PC-9 (cell line): ENCODE data around the gene APCDD1. TPM values are rescaled to one million over a fixed set of nuclear protein-coding genes. Genes with fewer than 3 reads are reported as not detected.

Experiments
- BruUV-seq: library from RNA; stranded (reverse); fragments of 400-500 nt; replicated peaks from 2 replicates; lab custom pipeline; 2021; lab: Mats Ljungman, UMichigan
- CTCF ChIA-PET: fragments of 300-600 bp; sonication (Branson Sonifier 250); formaldehyde crosslinking; loops from one replicate; lab custom pipeline; 2022; ENCODE audit warnings: antibody characterized with exemption; lab: Charles Lee
- POLR2A ChIA-PET: fragments of 300-600 bp; sonication (Branson Sonifier 250); formaldehyde crosslinking; loops from one replicate; lab custom pipeline; 2022; ENCODE audit warnings: antibody characterized with exemption; ENCODE audit not compliant: unreplicated experiment; lab: Charles Lee
- DNase-seq, 2 experiments: peaks; one replicate each; pipeline versions ENCODE4 v3.0.0 to v3.0.0-alpha.2; 2015 to 2022; ENCODE audit warnings: mixed read lengths in 1 of 2
- H2AFZ ChIP-seq: fragments of 200-600 bp; sonication (generic); 2 replicates; pipeline ENCODE4 v1.8.1; 2017; ENCODE audit warnings: antibody characterized with exemption
- H3F3A ChIP-seq: fragments of 200-600 bp; sonication (generic); 2 replicates; pipeline ENCODE4 v1.8.1; 2017; ENCODE audit warnings: antibody characterized with exemption, mild to moderate bottlenecking, low read depth; ENCODE audit not compliant: insufficient read depth
- H3K27ac ChIP-seq: fragments of 200-600 bp; sonication (generic); 2 replicates; pipeline ENCODE4 v1.6.1; 2016; ENCODE audit warnings: mixed run types
- H3K27me3 ChIP-seq: fragments of 200-600 bp; sonication (generic); 2 replicates; pipeline ENCODE4 v1.6.1; 2016; ENCODE audit warnings: low read depth, mixed run types; ENCODE audit not compliant: insufficient read depth
- H3K36me3 ChIP-seq: fragments of 200-600 bp; sonication (generic); 2 replicates; pipeline ENCODE4 v1.6.1; 2016; ENCODE audit warnings: low read depth, mixed run types
- H3K4me1 ChIP-seq: fragments of 200-600 bp; sonication (generic); replicated peaks from 2 replicates; pipeline ENCODE4 v1.6.1; 2016; ENCODE audit warnings: mixed run types; ENCODE audit not compliant: insufficient read depth
- H3K4me2 ChIP-seq: fragments of 200-600 bp; sonication (generic); 2 replicates; pipeline ENCODE4 v1.6.1; 2017; ENCODE audit warnings: mixed run types
- H3K4me3 ChIP-seq: fragments of 200-600 bp; sonication (generic); 2 replicates; pipeline ENCODE4 v1.6.1; 2016; ENCODE audit warnings: mixed run types
- H3K79me2 ChIP-seq: fragments of 200-600 bp; sonication (generic); 2 replicates; pipeline ENCODE4 v1.6.1; 2017; ENCODE audit warnings: low read depth, mixed run types
- H3K9me2 ChIP-seq: fragments of 200-600 bp; sonication (generic); 2 replicates; pipeline ENCODE4 v1.8.1; 2017; ENCODE audit warnings: mild to moderate bottlenecking; ENCODE audit not compliant: insufficient read depth
- H3K9me3 ChIP-seq: fragments of 200-600 bp; sonication (generic); 2 replicates; pipeline ENCODE4 v1.8.1; 2016; ENCODE audit warnings: low read depth; ENCODE audit not compliant: insufficient read depth
- H4K20me1 ChIP-seq: fragments of 200-600 bp; sonication (generic); 2 replicates; pipeline ENCODE4 v1.8.1; 2017; ENCODE audit not compliant: insufficient read depth
- CTCF ChIP-seq: fragments of 200-600 bp; sonication (generic); conservative IDR thresholded peaks from 2 replicates; pipeline ENCODE4 v1.6.1; 2017; ENCODE audit warnings: mixed run types, antibody characterized with exemption, mild to moderate bottlenecking, moderate library complexity
- EZH2 ChIP-seq: fragments of 200-600 bp; sonication (generic); IDR thresholded peaks from 2 replicates; pipeline ENCODE4 v1.8.0; 2017; ENCODE audit warnings: antibody characterized with exemption, low read depth
- intact Hi-C: fragments of 100-400 bp; cut with micrococcal nuclease; formaldehyde crosslinking; loops from one replicate; pipeline ENCODE4 v1.10.0; 2022; ENCODE audit not compliant: unreplicated experiment
- total RNA-seq: library from RNA; stranded (reverse); gene quantifications from 2 replicates; pipeline ENCODE4 v1.2.3, GENCODE V29; 2021

Gene APCDD1
- total RNA-seq, 1 experiment from 2014 or later, result not detected

GRCh38 chr18:10476338-10476791 is 21.9 kb downstream of the APCDD1 start:
- no peak overlapping the region for H3K4me2 ChIP-seq
- POLR2A ChIA-PET, result no interaction called here
- no peak for DNase-seq

GRCh38 chr18:10477121-10477862 is 22.9 kb downstream of the APCDD1 start:
- no peak overlapping the region for H3K27ac ChIP-seq
- no TSS peak for BruUV-seq
- TF ChIP-seq CTCF (no peak), EZH2 (no peak)
- H2AFZ ChIP-seq, result no peak overlapping the region
- no peak for DNase-seq
- H3K9me3 ChIP-seq, result no peaks in the 10 kb centered on the region
- CTCF ChIA-PET, result no interaction called here
- H3F3A ChIP-seq, result no peaks in the 10 kb centered on the region
- intact Hi-C loops, result no loop called here
- H3K36me3 ChIP-seq, result no peaks in the 10 kb centered on the region
- H3K9me2 ChIP-seq, result no peaks in the 10 kb centered on the region
- no peaks in the 10 kb centered on the region for H4K20me1 ChIP-seq
- H3K4me2 ChIP-seq, result no peak overlapping the region
- H3K4me1 ChIP-seq, result no peaks in the 10 kb centered on the region
- H3K79me2 ChIP-seq, result no peaks in the 10 kb centered on the region
- H3K4me3 ChIP-seq, result no peak overlapping the region
- POLR2A ChIA-PET, result no interaction called here
- peaks cover 3% of the 10 kb centered on the region; the same call in 1 of the 2 replicates for H3K27me3 ChIP-seq

More at GRCh38 chr18:10476338-10476791, 21.9 kb downstream of the APCDD1 start:
- no peaks in the 10 kb centered on the region for H3K4me1 ChIP-seq
- no peak overlapping the region for H3K4me3 ChIP-seq
- no peaks in the 10 kb centered on the region for H3K79me2 ChIP-seq
- CTCF ChIA-PET, result no interaction called here
- intact Hi-C loops, result no loop called here
- H3K27me3 ChIP-seq, result peaks cover 3% of the 10 kb centered on the region; the same call in 1 of the 2 replicates
- no peaks in the 10 kb centered on the region for H3F3A ChIP-seq
- no peaks in the 10 kb centered on the region for H3K36me3 ChIP-seq
- no peaks in the 10 kb centered on the region for H3K9me3 ChIP-seq
- no peak overlapping the region for H2AFZ ChIP-seq
- TF ChIP-seq CTCF, result no peak
- TF ChIP-seq EZH2, result no peak
- H4K20me1 ChIP-seq, result no peaks in the 10 kb centered on the region
- no peaks in the 10 kb centered on the region for H3K9me2 ChIP-seq
- BruUV-seq, result no TSS peak
- H3K27ac ChIP-seq, result no peak overlapping the region

- no peak overlapping the region for H3K4me3 ChIP-seq
- no peaks in the 10 kb centered on the region for H3K9me3 ChIP-seq
- H4K20me1 ChIP-seq, result no peaks in the 10 kb centered on the region
- no peak for DNase-seq
- BruUV-seq, result no TSS peak
- no peak overlapping the region for H3K27ac ChIP-seq
- intact Hi-C loops, result no loop called here
- no peak for TF ChIP-seq CTCF
- TF ChIP-seq EZH2, result no peak
- peaks cover 3% of the 10 kb centered on the region; the same call in 1 of the 2 replicates for H3K27me3 ChIP-seq
- no peak overlapping the region for H2AFZ ChIP-seq
- H3K9me2 ChIP-seq, result no peaks in the 10 kb centered on the region
- H3K4me2 ChIP-seq, result no peak overlapping the region
- H3F3A ChIP-seq, result no peaks in the 10 kb centered on the region
- H3K79me2 ChIP-seq, result no peaks in the 10 kb centered on the region
- ChIA-PET POLR2A (no interaction called here), CTCF (no interaction called here)
- no peaks in the 10 kb centered on the region for H3K4me1 ChIP-seq
- no peaks in the 10 kb centered on the region for H3K36me3 ChIP-seq
Measured at GRCh38 chr18:10477863-10478260, 23.4 kb downstream of the APCDD1 start.
